ENCODE measurements around the gene DDX54. TPM values are rescaled to one million over a fixed set of nuclear protein-coding genes. Genes with fewer than 3 reads are reported as not detected.

DDX54 gene
- total RNA-seq, 2 donors from 2014 or later, result 27.3 to 84.2 TPM

GRCh38 chr12:113109872-113110599 is 75.2 kb downstream of the DDX54 start:
- no peak for DNase-seq (ENCODE audit: low spot score)
- ATAC-seq (ENCODE audit: insufficient number of reproducible peaks, low FRiP score, low read depth), result no peak
- Histone ChIP-seq H3K4me1 (ENCODE audit: control insufficient read depth in 1 of 2, low read depth in 2 of 2) (no peaks in the 10 kb centered on the region), H3K9me3 (no peaks in the 10 kb centered on the region), H3K36me3 (no peaks in the 10 kb centered on the region), H3K27ac (no peak overlapping the region), H3K4me3 (no peak overlapping the region), H3K27me3 (replicated peaks; ENCODE audit: insufficient read depth) (no peaks in the 10 kb centered on the region)
- no peak for TF ChIP-seq CTCF (IDR thresholded peaks at IDR 0.05)

- Histone ChIP-seq H3K4me1 (ENCODE audit: control insufficient read depth in 1 of 2, low read depth in 2 of 2) (no peaks in the 10 kb centered on the region), H3K36me3 (no peaks in the 10 kb centered on the region), H3K27me3 (replicated peaks; ENCODE audit: insufficient read depth) (no peaks in the 10 kb centered on the region), H3K4me3 (no peak overlapping the region), H3K27ac (no peak overlapping the region), H3K9me3 (no peaks in the 10 kb centered on the region)
- no peak for ATAC-seq (ENCODE audit: insufficient number of reproducible peaks, low FRiP score, low read depth)
- DNase-seq (ENCODE audit: low spot score), result no peak
- no peak for TF ChIP-seq CTCF (IDR thresholded peaks at IDR 0.05)
These were observed 75.9 kb downstream of the DDX54 start for GRCh38 chr12:113109360-113109759.

- H3K27ac ChIP-seq, result no peak overlapping the region
- no peaks in the 10 kb centered on the region for H3K9me3 ChIP-seq
- no peak for ATAC-seq (ENCODE audit: insufficient number of reproducible peaks, low FRiP score, low read depth)
- no peaks in the 10 kb centered on the region for H3K4me1 ChIP-seq (ENCODE audit: control insufficient read depth in 1 of 2, low read depth in 2 of 2)
- H3K36me3 ChIP-seq, result no peaks in the 10 kb centered on the region
- TF ChIP-seq CTCF (IDR thresholded peaks at IDR 0.05), result no peak
- no peak overlapping the region for H3K4me3 ChIP-seq
- DNase-seq (ENCODE audit: low spot score), result no peak
- H3K27me3 ChIP-seq (replicated peaks; ENCODE audit: insufficient read depth), result no peaks in the 10 kb centered on the region
These were observed 77.0 kb downstream of the DDX54 start for GRCh38 chr12:113108308-113108707.

Other genes starting within 250 kb of the DDX54 start
- 10 to 100 TPM; 11.9 to 13.7 TPM for gene OAS3, start 247.0 kb downstream of the DDX54 start, total RNA-seq
- 10 to 100 TPM; 11.9 to 21.2 TPM for gene OAS2, start 207.0 kb downstream of the DDX54 start, total RNA-seq
- 1 to 10 TPM in 1 of 2 donors, under 1 TPM in 1; 0.41 to 1.3 TPM for gene DTX1, start 128.7 kb downstream of the DDX54 start, total RNA-seq
- 1 to 10 TPM in 1 of 2 donors, not detected in 1; 2.0 TPM for gene RASAL1, start 49.7 kb downstream of the DDX54 start, total RNA-seq
- gene CFAP73, start 35.8 kb downstream of the DDX54 start, total RNA-seq, result not detected
- gene RITA1, start 243 bp upstream of the DDX54 start, total RNA-seq, result 10 to 100 TPM; 12.2 to 26.9 TPM
- 10 to 100 TPM; 84.1 to 93.5 TPM for gene TPCN1, start 36.0 kb upstream of the DDX54 start, total RNA-seq
- 10 to 100 TPM; 41.7 to 85.1 TPM for gene SLC8B1, start 149.6 kb upstream of the DDX54 start, total RNA-seq
- gene PLBD2, start 173.1 kb upstream of the DDX54 start, total RNA-seq, result 100 to 1,000 TPM in 1 of 2 donors, 10 to 100 TPM in 1; 54.1 to 104 TPM
- 1 to 10 TPM in 1 of 2 donors, not detected in 1; 5.9 TPM for gene SDS, start 218.4 kb upstream of the DDX54 start, total RNA-seq
- 1 to 10 TPM; 3.5 to 9.0 TPM for gene SDSL, start 236.9 kb upstream of the DDX54 start, total RNA-seq

Data from thoracic aorta (tissue), 2 donors.